ENCODE measurements around the gene ASF1A.
A peak's percentile ranks its signal among the peaks of the same experiment; 100 is the strongest.

ASF1A gene

DNA sequence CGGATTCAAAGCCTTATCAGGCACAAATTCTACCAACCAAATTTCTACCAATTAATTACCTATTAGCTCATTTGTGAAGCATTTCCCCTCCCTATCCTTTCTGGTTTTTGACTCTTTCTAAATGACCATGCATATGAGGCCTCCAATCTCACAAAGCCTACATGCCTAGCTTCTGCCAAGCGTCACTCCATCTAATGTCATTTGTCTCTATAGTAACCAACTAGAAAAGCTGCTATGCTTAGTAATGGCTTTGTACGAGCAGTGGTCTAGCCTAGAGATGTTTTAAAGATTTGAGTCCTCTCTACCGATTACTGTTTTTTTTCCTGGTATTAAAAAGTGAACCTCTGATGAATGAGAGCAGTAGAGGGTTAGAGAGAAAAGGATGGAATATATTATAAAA is 4.8 kb upstream of the ASF1A start:
- Histone ChIP-seq H3K4me1 (ENCODE audit: insufficient read depth, poor library complexity, severe bottlenecking) (peaks cover 7% of the 10 kb centered on the region), H3K27ac (ENCODE audit: poor library complexity, severe bottlenecking) (no peak overlapping the region), H3K36me3 (ENCODE audit: low read depth) (no peaks in the 10 kb centered on the region), H3K27me3 (ENCODE audit: insufficient read depth, poor library complexity, severe bottlenecking) (no peaks in the 10 kb centered on the region), H3K4me3 (ENCODE audit: severe bottlenecking) (no peak overlapping the region), H3K9me3 (ENCODE audit: severe bottlenecking) (no peaks in the 10 kb centered on the region)
- DNase-seq (ENCODE audit: low spot score): no peak
- TF ChIP-seq, protein P1, sequence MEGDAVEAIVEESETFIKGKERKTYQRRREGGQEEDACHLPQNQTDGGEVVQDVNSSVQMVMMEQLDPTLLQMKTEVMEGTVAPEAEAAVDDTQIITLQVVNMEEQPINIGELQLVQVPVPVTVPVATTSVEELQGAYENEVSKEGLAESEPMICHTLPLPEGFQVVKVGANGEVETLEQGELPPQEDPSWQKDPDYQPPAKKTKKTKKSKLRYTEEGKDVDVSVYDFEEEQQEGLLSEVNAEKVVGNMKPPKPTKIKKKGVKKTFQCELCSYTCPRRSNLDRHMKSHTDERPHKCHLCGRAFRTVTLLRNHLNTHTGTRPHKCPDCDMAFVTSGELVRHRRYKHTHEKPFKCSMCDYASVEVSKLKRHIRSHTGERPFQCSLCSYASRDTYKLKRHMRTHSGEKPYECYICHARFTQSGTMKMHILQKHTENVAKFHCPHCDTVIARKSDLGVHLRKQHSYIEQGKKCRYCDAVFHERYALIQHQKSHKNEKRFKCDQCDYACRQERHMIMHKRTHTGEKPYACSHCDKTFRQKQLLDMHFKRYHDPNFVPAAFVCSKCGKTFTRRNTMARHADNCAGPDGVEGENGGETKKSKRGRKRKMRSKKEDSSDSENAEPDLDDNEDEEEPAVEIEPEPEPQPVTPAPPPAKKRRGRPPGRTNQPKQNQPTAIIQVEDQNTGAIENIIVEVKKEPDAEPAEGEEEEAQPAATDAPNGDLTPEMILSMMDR (IDR thresholded peaks at IDR 0.05; ENCODE audit: poor library complexity, severe bottlenecking): no peak
- no peak for ATAC-seq (ENCODE audit: low read depth)

DNA sequence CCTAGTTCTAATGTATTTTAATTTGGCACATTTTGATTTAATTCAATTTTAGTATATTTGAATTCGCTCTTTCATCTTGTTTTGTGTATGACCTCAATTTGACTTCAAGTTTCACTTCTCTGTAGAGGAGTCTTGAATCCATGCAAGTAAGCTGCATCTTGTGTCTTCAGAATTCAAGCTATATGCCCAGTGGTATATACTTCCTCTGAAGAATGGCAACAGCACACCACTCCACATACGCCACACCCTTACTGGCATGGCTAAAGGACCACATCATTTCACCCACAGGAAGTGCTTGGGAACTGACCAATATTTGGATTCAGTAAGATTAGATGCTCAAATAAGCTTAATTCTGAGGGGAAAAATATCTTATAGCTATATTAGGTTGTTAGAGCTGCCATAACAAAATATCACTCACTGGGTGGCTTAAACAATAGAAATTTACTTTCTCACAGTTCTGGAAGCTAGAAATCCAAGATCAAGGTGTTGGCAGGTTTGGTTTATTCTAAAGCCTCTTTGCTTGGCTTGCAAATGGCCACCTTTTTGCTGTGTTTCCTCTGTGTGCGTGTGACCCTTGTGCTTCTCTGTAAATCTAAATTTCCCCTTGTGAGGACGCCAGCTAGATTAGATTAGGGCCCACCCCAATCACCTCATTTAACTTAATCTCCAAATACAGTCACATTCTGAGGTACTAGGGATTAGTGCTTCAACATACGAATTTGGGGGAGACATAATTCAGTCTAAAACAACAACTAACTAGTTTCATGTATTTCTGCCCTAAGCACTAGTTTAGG is 2.8 kb upstream of the ASF1A start:
- peaks cover 11% of the 10 kb centered on the region for H3K4me1 ChIP-seq (ENCODE audit: insufficient read depth, poor library complexity, severe bottlenecking)
- ATAC-seq (ENCODE audit: low read depth) (no peak), DNase-seq (ENCODE audit: low spot score) (no peak)
- H3K36me3 ChIP-seq (ENCODE audit: low read depth): peaks cover 4% of the 10 kb centered on the region; the same call in 1 of the 2 replicates
- no peaks in the 10 kb centered on the region for H3K9me3 ChIP-seq (ENCODE audit: severe bottlenecking)
- H3K27me3 ChIP-seq (ENCODE audit: insufficient read depth, poor library complexity, severe bottlenecking): no peaks in the 10 kb centered on the region
- H3K4me3 ChIP-seq (ENCODE audit: severe bottlenecking): no peak overlapping the region
- H3K27ac ChIP-seq (ENCODE audit: poor library complexity, severe bottlenecking): no peak overlapping the region
- TF ChIP-seq, protein P1 (IDR thresholded peaks at IDR 0.05; ENCODE audit: poor library complexity, severe bottlenecking): no peak

DNA sequence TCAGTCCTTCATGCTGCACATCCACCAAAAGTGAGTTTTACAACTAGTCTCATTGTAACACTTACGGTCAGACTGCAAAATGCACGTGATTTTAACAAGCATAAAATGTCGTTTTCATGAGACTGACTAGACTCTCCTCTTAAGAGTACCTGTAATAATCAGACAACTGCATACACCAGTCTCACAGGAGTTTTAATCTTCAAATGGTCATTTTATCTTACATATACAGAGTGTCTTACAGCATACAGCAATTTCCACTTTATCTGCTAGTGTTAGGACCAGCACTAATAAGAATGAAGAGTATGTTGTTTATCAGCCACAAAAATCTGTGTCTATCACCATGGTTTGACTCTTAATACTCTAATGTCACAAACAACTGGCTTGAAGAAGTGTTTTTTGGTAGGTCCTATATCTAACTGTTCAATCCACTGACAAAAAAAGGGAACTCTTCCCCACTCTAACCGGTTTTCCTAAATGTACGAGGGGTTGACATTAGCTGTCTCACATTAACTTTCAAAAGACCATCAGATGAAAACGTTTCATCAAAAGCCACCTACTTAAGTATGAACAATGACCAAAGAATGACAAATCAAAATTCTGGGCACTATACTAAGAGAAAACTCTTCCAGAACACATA is 1.5 kb upstream of the ASF1A start:
- TF ChIP-seq, protein P1 (IDR thresholded peaks at IDR 0.05; ENCODE audit: poor library complexity, severe bottlenecking): no peak
- ATAC-seq (ENCODE audit: low read depth): no peak
- no peaks in the 10 kb centered on the region for H3K27me3 ChIP-seq (ENCODE audit: insufficient read depth, poor library complexity, severe bottlenecking)
- H3K36me3 ChIP-seq (ENCODE audit: low read depth): peaks cover 11% of the 10 kb centered on the region; the same call in 1 of the 2 replicates
- peaks cover 11% of the 10 kb centered on the region for H3K4me1 ChIP-seq (ENCODE audit: insufficient read depth, poor library complexity, severe bottlenecking)
- DNase-seq (ENCODE audit: low spot score): no peak
- H3K4me3 ChIP-seq (ENCODE audit: severe bottlenecking): peak overlapping the region; percentile 94
- peak overlapping the region; percentile 88 for H3K27ac ChIP-seq (ENCODE audit: poor library complexity, severe bottlenecking)
- no peaks in the 10 kb centered on the region for H3K9me3 ChIP-seq (ENCODE audit: severe bottlenecking)

DNA sequence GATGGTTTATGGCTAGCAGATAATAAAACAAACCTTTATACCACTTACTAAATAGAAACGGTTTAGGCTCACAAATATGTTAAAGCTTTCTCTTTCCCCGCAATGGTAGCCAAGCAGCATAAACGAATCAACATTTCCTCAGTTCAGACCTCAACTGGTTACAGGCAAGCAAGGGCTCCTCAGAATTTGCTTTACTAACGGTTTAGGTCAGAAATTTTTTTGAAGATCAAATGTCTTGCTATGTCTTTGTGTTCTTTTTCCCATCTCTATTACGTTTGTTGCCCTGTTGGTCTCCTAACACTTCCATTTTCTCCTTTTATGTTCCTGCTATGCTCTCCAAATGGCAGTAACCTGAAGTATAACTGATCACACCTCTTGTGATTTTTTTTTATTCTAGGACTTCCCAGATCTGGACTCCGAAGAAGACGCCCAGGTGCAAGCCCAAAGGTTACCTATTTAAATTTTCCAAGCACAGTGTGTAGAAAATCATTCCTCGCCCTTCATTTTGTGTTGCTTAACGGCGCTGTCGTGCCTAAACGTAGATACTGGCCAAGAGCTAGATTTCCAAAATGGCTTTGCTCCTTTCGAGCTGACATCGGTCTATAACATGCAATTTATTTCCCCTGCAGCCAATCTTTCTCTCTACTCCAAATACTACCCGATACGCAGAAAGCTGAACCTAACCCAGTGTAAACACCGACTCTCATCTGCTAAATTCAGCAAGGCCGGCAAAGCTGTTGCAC is 717 bp upstream of the ASF1A start:
- H3K4me3 ChIP-seq (ENCODE audit: severe bottlenecking): peak overlapping the region; percentile 94
- TF ChIP-seq, protein P1 (IDR thresholded peaks at IDR 0.05; ENCODE audit: poor library complexity, severe bottlenecking): no peak
- H3K4me1 ChIP-seq (ENCODE audit: insufficient read depth, poor library complexity, severe bottlenecking): peaks cover 11% of the 10 kb centered on the region
- H3K9me3 ChIP-seq (ENCODE audit: severe bottlenecking): no peaks in the 10 kb centered on the region
- ATAC-seq (ENCODE audit: low read depth): peak; percentile 11; the same call in 2 of the 3 replicates
- no peaks in the 10 kb centered on the region for H3K27me3 ChIP-seq (ENCODE audit: insufficient read depth, poor library complexity, severe bottlenecking)
- DNase-seq (ENCODE audit: low spot score): no peak
- peaks cover 12% of the 10 kb centered on the region for H3K36me3 ChIP-seq (ENCODE audit: low read depth)
- peak overlapping the region; percentile 88 for H3K27ac ChIP-seq (ENCODE audit: poor library complexity, severe bottlenecking)

Measured in RWPE2 (cell line).